Inferior parietal cortex (tissue), 1 donor: ENCODE results near the gene PROKR1.

Source experiments
- DNase-seq: peaks from one replicate; pipeline ENCODE4 v3.0.0-alpha.2; 2016; ENCODE audit errors: extremely low spot score

Gene PROKR1

GRCh38 chr2:68698567-68699377, 55.4 kb downstream of the PROKR1 start:
- DNase-seq, result no peak

- no peak for DNase-seq
These were observed 57.2 kb downstream of the PROKR1 start for GRCh38 chr2:68700560-68700959.

- no peak for DNase-seq
These were observed 63.3 kb downstream of the PROKR1 start for GRCh38 chr2:68706637-68707036.
